HG03039 (cell line): ENCODE results near the gene CSMD2.

Experiments used
- ATAC-seq: cut with Tn5 transposase; IDR thresholded peaks from one replicate; pipeline ENCODE4 v1.9.1; 2021; ENCODE audit warnings: mild to moderate bottlenecking, moderate library complexity; ENCODE audit not compliant: unreplicated experiment

Gene CSMD2

GRCh38 chr1:33824971-33825370 lies 340.1 kb downstream of the CSMD2 start:
- no peak for ATAC-seq

GRCh38 chr1:33824321-33824720 lies 340.7 kb downstream of the CSMD2 start:
- no peak for ATAC-seq

DNA sequence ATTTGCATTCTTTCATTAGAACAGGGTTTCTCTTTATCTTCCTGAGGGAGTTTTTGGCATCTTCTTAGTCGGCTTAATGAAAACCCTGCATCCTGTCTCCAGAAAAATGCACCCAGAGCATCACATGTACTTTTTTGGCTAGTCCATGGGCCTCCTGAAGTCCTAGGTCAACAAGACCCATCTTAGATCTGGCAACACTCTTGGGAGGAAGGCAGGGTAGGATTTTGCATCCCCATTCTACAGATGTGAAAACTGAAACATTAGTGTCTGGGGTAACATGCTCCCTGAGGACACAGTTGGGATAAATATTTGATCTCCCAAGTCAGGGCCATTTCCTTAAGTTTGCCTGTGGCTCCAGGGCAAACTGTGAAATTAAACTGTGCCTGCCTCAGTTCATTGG lies 341.2 kb downstream of the CSMD2 start:
- no peak for ATAC-seq

GRCh38 chr1:33823401-33823800 lies 341.6 kb downstream of the CSMD2 start:
- no peak for ATAC-seq

- no peak for ATAC-seq
These were observed 342.6 kb downstream of the CSMD2 start for GRCh38 chr1:33822396-33822795.

DNA sequence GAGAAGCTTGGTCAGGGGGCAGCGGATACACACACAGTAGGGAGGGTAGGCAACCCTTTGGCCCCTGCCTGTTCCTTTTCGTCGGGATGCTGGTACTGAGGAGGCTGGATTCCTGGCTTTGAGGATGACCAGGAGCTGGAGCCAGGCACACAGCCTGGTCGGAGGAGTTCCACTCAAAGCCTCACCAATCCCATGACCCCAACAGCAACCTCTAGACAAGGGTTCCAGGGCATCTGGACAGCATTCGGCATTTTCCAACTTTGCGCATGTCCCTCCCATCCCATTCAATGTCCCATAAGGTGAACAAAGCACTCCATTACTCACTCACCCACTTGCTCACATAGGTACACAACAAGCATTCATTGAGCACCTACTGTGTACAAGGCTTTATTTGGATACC lies 343.7 kb downstream of the CSMD2 start:
- ATAC-seq: no peak

DNA sequence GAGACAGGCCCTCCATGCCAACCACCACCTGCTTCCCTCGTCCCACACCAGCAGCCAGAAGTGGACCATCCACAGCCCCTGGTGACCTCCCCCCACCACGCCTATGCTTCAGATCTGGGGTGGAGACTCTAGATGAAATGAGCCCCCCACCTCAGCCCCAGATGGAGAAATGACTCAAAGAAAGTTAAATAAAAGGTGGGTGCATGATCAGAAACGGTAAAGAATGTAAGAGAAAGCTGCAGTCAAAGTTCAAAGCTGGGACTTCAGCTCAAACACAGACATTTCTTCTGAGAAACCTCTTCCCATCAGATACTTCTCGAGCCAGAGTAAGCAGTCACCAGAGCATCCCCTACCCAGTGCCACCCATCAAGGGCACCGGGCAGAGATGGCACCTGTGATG lies 344.2 kb downstream of the CSMD2 start:
- no peak for ATAC-seq

- no peak for ATAC-seq
These were observed 345.1 kb downstream of the CSMD2 start for GRCh38 chr1:33819913-33820311.

- no peak for ATAC-seq
These were observed 345.6 kb downstream of the CSMD2 start for GRCh38 chr1:33819290-33819912.

GRCh38 chr1:33818071-33818470 lies 347.0 kb downstream of the CSMD2 start:
- no peak for ATAC-seq

GRCh38 chr1:33815061-33815460 lies 350.0 kb downstream of the CSMD2 start:
- ATAC-seq: no peak

GRCh38 chr1:33814166-33814565 lies 350.9 kb downstream of the CSMD2 start:
- no peak for ATAC-seq

DNA sequence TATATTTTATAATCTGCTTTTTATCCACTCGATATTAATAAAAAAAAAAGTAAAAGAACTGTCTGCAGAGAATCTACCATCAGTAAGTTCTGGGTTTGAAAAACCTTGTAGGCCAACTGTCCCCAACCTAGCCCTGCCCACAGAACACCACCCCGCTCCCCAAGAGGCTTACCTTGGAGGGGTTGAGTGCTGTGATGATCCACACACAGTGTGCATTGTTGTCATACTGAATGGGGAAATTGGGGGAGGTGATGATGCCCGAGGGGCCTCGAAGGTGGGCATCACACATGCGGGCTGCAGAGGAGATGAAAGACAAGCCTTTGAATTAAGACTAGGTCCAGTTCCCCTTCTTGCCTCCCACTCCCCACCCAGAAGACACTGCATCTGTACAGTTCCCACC lies 354.5 kb downstream of the CSMD2 start:
- ATAC-seq: no peak

- ATAC-seq: no peak
These were observed 359.0 kb downstream of the CSMD2 start for GRCh38 chr1:33805988-33806387.

- ATAC-seq: no peak
These were observed 362.8 kb downstream of the CSMD2 start for GRCh38 chr1:33802268-33802667.

DNA sequence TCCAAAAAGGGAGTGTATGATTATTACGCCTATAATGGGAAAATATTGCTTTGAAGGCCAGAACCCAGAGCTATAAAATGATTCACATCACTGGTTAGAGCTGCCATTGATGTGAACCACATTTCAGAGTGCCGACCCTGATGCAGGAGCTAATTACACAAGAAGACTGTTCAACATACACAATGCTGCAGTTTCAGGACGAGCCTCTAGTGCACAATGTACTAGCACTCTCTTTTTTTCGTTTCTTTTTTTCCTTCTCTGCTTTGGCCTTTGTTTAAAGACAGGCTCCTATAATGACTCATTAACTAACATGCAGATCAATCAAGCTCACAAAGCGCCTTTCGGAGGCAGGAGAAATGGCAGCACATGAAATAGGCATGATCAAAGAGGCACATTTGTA lies 367.2 kb downstream of the CSMD2 start:
- ATAC-seq: no peak

DNA sequence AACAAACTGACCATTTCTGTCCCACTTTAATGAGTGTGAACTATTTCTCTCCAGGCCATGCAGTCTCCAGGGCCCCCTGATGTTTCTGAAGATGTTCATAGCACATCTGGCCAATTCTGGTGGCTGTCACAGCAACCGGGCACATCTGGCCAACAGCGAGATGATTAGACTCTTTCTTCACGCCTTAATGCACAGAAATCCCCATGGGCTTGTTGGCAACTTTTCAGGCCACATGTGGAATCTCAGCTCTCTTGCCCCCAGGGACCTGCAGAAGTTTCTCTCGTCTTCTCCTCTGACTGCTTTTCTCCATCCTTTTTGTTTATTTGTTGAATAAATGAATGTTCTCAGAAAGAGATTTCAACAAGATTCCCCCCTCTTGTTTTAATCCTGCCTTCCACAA lies 372.4 kb downstream of the CSMD2 start:
- ATAC-seq: no peak

DNA sequence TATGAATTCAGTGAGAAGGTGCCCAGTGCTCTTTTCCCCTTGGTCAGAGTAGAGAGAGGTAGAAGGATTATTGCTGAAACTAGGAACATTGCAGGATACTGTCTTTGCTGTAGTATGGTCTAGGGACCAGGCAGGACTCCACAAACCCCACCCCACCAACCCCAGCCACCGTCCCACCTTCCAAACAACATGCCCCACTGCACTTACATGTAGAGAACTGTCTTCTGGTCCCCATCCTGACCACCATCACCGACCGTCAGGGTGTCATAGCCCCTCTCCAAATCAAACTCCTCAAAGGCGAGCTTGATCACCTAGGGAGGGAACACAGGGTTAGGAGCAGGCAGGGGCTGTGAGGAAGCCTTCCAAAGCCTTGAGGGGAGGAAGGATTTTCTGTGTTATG lies 372.8 kb downstream of the CSMD2 start:
- ATAC-seq: no peak

GRCh38 chr1:33791251-33791650 lies 373.8 kb downstream of the CSMD2 start:
- no peak for ATAC-seq

- ATAC-seq: no peak
These were observed 374.5 kb downstream of the CSMD2 start for GRCh38 chr1:33790577-33790976.

DNA sequence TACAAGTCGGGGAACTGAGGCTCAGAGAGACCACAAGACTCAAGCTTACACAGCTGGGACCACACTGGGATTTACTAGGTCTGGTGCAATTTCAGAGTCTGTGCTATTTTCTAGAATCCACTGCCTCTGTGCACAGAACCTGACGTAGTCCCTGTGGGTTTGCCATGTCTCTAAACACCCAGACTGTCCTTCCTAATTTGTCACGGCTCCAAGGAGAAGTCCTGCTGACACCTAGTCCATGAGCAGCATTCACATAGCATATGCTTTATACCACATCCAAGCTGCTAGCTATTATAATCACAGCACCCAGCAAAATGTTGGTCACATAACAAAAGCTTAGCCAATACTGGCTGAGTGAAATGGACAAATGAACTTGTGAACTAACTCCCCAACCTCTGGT lies 380.2 kb downstream of the CSMD2 start:
- ATAC-seq: no peak

DNA sequence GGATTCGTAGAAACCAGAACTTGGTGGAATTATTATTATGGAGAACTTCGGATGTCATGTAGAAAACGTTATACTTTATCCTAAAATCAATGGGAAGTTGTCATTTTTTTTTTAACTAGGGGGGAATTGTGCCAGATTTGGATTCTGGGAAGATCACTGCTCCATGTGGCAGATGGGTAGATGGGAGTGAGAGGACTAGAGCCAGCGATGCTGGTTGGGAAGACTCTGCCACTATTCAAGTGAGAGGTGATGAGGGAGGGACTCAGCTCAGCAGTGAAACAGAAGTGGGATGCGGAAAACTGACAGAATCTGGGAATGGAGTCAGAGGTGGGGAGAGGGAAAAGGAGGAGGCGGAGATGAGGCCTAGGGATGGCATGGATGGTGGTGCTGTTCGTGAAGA lies 382.3 kb downstream of the CSMD2 start:
- no peak for ATAC-seq

- no peak for ATAC-seq
These were observed 383.4 kb downstream of the CSMD2 start for GRCh38 chr1:33781652-33782051.
